HG02884 (cell line): ENCODE measurements around the gene SEC14L6.

Experiments
- ATAC-seq: cut with Tn5 transposase; IDR thresholded peaks from one replicate; pipeline ENCODE4 v1.9.1; 2021; ENCODE audit warnings: mild to moderate bottlenecking, moderate library complexity; ENCODE audit not compliant: unreplicated experiment

The SEC14L6 gene

GRCh38 chr22:30538280-30538679 lies 8.3 kb downstream of the SEC14L6 start:
- no peak for ATAC-seq

- no peak for ATAC-seq
Measured at GRCh38 chr22:30537083-30537731, 9.3 kb downstream of the SEC14L6 start.

- ATAC-seq = no peak
Measured at GRCh38 chr22:30535182-30535581, 11.4 kb downstream of the SEC14L6 start.

DNA sequence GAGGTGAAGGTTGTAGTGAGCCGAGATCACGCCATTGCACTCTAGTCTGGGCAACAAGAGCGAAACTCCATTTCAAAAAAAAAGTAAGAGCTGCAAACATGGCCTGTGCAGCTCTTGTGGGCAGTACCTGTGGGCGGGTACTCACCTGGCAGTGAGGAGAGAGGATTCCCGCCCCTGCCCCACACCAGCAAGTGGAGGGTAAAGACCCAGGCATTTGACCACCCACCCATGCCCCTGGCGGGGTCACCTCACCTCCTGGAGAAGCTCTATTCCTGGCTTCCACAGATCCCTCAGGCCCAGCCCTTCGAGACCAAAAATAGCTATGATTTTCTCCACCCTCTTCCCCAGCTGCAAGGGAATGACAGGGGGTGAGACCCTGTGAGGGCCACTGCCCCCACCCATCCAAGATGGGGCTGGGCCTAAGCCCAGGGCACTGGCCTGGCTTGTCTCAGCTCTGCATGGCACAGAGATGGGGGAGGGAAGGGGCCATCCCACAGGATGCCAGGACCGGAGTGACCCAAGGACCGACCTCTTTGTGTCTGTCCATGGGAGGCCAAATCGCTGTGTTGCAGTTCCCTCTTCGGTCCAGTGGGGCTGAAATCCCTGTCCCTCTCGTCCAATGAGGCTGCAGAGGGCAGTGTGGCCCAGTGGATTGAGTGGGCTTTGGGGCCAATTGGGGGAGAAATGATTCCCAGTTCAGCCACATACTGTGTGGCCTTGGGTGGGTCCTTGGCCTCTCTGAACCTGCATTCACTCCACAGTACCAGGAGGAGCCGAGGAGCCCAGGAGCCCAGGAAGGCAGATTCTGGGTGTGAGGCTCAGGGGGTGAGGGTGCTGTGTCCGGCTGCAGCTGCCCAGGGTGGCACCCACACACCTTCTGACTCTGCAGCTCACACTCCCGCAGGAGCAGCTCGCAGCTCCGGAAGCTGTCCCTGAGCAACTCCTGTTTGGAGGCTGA lies 14.6 kb downstream of the SEC14L6 start:
- ATAC-seq = no peak

DNA sequence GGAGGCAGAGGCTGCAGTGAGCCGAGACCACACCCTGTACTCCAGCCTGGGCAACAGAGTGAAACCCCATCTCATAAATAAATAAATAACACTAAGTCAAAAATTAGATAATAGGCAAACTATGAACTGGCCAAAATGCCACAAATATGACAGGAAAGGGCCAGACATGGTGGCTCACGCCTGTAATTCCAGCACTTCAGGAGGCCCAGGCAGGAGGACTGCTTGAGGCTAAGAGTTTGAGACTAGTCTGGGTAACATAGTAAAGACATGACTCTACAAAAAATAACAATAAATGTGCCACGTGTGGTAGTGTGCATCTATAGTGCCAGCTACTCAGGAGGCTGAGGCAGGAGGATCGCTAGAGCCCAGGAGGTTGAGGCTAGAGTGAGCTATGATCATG lies 19.9 kb downstream of the SEC14L6 start:
- ATAC-seq = no peak

GRCh38 chr22:30523646-30524489 lies 22.7 kb downstream of the SEC14L6 start:
- no peak for ATAC-seq

DNA sequence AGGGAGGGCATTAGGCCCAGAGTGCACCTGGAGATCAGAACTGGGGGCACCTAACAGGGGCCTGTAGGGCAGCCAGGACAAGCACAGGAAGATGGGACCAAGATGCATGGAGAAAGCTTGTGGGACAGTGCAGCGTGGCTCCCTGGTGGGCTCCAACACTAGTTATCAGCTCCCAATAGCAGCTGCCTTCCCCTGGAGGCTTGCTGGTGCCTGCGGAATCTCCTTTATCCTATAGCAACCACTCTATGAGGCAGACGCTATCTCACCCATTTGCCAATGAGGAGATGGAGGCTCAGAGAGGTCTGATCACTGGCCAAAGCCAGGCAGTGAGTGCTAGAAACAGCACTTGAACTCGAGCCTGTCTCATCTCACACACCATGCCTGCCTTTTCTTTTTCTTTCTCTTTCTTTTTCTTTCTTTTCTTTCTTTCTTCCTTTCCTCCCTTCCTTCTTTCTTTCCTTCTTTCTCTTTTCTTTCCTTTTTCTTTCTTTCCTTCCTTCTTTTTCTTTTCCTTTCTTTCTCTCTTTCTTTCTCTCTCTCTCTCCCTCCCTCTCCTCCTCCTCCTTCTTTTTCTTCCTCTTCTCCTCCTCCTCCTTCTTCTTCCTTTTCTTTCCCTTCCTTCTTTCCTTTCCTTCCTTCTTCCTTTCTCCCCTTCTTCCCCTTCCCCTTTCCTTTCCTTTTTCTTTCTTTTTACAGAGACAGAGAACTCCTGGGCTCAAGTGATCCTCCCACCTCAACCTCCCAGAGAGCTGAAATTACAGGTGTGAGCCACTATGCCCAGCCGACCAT lies 25.0 kb downstream of the SEC14L6 start:
- ATAC-seq = no peak

GRCh38 chr22:30519842-30520425 lies 26.6 kb downstream of the SEC14L6 start:
- ATAC-seq = no peak

DNA sequence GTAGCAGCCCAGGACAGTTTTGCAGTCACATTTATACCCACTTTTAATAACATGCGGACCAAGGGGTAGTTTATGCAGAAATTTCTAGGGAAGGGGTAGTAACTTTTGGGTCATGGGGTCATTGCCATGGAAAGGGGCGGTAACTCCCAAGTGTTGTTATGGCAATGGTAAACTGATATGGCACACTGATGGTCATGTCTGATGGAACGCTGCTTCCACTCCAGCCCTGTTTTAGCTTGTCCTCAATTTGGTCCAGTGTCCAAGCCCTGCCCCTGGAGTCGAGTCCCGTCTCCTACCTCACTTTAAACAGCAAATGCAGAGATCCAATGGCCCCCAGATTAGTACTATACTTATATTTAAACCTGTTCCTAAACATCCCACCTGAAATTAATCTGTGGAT lies 29.8 kb downstream of the SEC14L6 start:
- no peak for ATAC-seq

DNA sequence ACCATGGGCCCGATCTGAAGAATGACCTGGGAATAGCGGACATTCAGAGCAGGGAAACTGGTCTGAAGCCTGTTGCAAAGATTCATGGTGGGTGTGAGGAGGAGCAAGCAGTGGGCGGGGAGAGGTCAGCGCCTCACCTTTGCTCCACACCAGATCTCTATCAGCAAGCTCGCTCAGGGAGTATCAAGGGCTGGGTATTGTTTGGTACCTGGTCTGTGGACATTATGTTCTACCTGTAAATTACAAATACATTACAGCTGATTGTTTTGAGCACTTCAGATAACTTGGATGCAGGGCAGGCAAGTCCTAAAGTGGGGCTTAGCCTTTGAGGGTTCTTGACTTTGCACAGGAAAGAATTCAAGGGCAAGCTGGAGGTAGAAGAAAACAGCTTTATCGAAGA lies 30.3 kb downstream of the SEC14L6 start:
- ATAC-seq = no peak

- ATAC-seq = no peak
Measured at GRCh38 chr22:30514252-30514651, 32.3 kb downstream of the SEC14L6 start.

DNA sequence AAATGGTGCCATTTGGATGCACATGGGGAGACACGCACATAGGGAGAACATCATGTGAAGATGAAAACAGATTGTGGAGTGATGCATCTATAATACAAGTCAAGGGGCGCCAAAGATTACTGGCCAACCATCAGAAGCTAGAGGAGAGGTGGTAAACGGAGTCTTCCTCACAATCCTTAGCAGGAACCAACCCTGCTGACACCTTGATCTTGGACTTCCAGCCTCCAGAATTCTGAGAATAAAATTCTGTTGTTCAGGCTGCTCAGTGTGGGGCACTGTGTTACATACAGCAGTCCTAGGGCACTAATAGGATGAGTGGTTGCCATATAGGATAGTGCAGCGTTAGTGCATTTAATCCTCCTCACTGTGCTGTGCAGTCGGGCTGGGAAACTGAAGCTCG lies 33.1 kb downstream of the SEC14L6 start:
- no peak for ATAC-seq

DNA sequence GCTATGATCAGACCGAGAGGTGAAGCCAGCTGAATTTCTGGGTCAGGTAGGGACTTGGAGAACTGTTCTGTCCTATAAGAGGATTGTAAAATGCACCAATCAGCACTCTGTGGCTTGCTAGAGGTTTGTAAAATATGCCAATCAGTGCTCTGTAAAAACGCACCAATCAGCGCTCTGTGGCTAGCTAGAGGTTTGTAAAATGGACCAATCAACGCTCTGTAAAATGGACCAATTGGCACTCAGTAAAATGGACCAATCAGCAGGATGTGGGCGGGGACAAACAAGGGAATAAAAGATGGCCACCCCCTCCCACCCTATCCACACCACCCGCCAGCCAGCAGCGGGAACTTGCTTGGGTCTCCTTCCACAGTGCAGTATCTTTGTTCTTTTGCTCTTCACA lies 34.6 kb downstream of the SEC14L6 start:
- ATAC-seq = no peak

GRCh38 chr22:30511109-30511508 lies 35.4 kb downstream of the SEC14L6 start:
- no peak for ATAC-seq

DNA sequence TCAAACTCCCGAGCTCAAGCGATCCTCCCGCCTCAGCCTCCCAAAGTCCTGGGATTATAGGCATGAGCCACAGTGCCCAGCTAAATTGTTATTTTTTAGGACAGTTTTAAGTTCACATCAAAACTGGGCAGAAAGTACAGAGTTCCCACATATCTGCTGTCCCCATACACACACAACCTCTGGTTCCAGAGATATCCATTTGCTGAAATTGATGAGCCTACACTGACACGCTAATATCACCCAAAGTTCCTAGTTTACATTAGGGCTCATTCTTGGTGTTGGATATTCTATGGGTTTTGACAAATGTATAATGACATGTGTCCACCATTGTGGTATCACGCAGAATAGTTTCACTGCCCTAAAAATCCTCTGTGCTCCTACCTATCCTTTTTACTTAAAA lies 38.3 kb downstream of the SEC14L6 start:
- ATAC-seq = no peak

DNA sequence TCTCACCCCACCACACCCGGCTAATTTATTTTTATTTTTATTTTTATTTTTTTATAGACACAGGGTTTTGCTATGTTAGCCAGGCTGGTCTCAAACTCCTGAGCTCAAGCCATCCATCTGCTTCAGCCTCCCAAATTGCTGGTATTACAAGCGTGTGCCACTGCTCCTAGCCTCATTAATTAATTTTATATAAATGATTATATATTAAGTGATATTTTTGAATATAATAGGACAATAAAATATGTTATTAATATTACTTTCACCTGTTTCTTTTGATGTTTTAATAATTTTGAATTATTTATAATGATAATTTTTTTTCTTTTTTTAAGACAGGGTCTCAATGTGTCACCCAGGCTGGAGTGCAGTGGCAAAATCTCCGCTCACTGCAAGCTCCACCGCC lies 38.9 kb downstream of the SEC14L6 start:
- no peak for ATAC-seq

GRCh38 chr22:30506507-30506968 lies 40.0 kb downstream of the SEC14L6 start:
- no peak for ATAC-seq

GRCh38 chr22:30503551-30503950 lies 43.0 kb downstream of the SEC14L6 start:
- no peak for ATAC-seq

GRCh38 chr22:30502911-30503310 lies 43.6 kb downstream of the SEC14L6 start:
- ATAC-seq = no peak

DNA sequence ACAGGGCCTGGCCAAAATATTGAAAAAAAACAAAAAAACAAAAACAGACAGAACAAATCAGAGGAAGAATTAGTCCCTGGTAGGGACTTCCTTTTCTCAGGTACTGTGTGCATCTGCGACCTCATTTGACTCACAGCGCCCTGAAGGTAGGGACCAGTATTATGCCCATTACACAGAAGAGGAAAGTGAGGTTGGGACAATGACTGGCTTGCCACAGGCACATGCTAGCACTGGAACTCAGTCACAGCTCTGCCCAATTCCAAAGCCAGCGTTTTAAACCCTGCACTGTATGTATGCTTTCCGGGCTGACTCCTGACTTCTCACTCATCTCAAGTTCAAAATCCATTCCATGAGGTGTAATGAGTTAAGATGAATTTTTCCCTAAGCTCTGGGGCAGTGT lies 44.4 kb downstream of the SEC14L6 start:
- no peak for ATAC-seq
